Coronary artery (tissue), 2 donors: ENCODE measurements around the gene RPL19.

Experiments
- DNase-seq: peaks from one replicate; pipeline ENCODE4 v3.0.0-alpha.2; 2017; ENCODE audit warnings: low spot score
- H3K27ac ChIP-seq, 2 donors: fragments of 200-600 bp; sonication (generic); one replicate each; pipeline ENCODE4 v1.5.1; 2016 to 2019
- H3K4me3 ChIP-seq: fragments of 200-600 bp; sonication (generic); 2 replicates; pipeline ENCODE4 v1.5.1; 2016; ENCODE audit warnings: mild to moderate bottlenecking, moderate library complexity
- TF ChIP-seq, protein P1 (sequence below): fragments of 200-600 bp; sonication (generic); IDR thresholded peaks from one replicate; pipeline ENCODE4 v1.5.1; 2019; ENCODE audit warnings: antibody characterized with exemption

The RPL19 gene

DNA sequence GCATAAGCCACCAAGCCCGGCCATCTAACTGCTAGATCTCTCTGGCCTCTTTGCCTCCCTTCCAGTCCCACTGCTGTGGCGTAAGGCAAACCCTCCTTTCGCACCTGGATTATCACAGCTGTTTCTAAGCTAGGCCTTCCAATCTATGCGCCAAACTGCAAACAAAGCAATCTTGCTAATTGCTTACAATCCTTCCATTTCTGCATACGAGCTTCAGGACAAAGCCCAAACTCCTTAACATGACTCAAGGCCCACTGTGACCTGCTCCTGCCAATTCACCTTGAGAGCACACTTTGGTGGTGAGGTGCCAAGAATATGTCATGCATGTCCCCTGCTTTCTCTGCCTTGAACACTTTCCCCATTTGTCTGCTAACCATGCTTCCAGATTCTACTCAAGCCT lies 28.1 kb upstream of the RPL19 start:
- no peak overlapping the region for H3K27ac ChIP-seq
- H3K4me3 ChIP-seq: no peak overlapping the region
- DNase-seq: no peak
- TF ChIP-seq, protein P1, sequence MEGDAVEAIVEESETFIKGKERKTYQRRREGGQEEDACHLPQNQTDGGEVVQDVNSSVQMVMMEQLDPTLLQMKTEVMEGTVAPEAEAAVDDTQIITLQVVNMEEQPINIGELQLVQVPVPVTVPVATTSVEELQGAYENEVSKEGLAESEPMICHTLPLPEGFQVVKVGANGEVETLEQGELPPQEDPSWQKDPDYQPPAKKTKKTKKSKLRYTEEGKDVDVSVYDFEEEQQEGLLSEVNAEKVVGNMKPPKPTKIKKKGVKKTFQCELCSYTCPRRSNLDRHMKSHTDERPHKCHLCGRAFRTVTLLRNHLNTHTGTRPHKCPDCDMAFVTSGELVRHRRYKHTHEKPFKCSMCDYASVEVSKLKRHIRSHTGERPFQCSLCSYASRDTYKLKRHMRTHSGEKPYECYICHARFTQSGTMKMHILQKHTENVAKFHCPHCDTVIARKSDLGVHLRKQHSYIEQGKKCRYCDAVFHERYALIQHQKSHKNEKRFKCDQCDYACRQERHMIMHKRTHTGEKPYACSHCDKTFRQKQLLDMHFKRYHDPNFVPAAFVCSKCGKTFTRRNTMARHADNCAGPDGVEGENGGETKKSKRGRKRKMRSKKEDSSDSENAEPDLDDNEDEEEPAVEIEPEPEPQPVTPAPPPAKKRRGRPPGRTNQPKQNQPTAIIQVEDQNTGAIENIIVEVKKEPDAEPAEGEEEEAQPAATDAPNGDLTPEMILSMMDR: no peak

DNA sequence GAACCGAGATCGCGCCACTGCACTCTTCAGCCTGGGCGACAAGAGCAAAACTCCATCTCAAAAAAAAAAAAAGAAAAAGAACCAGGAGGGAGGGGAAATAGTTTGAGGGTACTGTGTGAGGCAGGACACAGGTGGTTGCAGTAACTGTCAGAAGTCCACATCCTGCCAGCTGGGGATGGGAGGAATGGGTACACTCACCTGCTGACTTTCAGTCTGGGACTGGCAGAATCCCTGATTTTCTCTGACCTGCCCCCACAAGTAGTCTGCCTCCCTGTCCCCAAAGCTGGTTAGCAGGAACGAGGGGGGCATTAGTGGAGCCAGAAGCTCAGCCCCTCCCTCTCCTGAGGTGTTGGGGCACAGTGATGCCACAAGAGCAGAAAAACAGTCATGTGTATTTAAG lies 27.0 kb upstream of the RPL19 start:
- Histone ChIP-seq H3K27ac (no peak overlapping the region), H3K4me3 (no peak overlapping the region)
- DNase-seq: no peak
- TF ChIP-seq, protein P1: no peak

DNA sequence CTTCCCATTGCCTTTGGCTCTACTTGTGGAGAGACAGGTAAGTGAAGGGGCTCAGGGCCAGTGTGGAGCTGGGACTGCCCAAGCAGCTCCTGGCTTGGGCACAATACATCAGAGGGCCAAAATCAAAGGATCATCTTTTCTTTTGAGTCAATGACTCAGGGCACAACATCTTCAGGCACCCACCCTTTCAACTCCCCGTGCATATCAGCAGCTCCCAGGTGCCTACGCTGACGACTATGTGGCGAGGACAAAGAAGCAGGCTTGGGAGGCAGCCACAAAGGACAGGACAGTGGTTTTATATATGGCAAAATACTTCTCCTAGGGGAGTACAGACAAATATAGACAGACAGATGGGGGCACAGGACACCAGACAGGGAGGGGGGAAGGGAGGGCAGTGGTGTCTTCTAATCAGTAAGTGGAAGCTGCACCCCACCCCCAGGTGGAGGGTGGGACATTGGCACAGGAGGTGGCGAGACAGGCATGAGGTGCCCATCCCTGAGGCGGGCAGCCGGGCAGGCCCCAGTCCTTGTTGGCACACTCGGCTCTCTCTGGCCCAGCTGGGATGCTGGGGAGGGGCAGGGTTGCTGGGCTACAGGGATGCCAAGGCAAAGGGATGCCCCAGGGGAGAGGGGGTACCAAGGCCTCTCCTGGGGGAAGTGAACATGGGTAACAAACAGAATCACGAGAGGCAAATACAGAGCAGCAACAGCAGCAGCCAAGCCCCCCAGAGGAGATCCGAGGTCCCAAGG lies 26.4 kb upstream of the RPL19 start:
- no peak overlapping the region for H3K27ac ChIP-seq
- TF ChIP-seq, protein P1: no peak
- no peak for DNase-seq
- no peak overlapping the region for H3K4me3 ChIP-seq

DNA sequence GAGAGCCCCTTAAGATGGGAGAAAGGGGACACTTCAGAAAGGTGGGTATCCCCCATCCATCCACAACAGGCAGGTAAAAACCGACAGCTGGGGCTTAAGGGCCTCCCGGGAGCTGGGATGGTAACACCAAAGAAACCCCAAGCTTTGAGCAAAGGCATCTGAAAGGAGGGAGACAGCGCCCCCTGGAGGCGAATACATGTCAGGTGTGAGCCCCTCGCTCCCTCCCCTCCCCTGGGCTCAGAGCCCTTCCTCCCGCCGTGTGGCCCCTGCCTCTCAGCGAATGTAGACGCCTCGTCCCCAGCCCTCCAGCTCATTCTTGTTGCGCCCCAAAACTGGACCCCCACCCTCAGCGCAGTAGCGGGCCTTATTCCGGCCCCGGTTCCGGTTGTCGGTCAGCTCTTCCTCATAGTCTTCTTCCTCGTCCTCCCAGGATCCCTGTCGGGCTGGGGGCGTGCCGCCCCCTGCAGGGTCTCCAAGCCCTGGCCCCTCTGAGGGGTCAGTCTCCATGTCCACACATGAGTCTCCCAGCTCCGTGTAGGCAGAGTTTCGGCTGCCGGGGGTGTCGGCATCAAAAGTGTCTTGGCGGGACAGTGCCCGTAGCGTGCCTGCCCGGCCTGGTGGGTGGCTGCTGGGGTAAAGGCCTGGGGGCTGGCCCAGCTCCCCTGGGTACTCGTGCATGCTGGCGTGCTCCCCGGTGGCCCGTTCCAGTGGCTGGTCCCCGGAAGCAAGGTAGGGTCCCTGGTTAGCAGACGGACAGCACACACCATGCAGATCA lies 25.0 kb upstream of the RPL19 start:
- Histone ChIP-seq H3K27ac (no peak overlapping the region), H3K4me3 (no peak overlapping the region)
- TF ChIP-seq, protein P1: peak; percentile 72
- DNase-seq: no peak

DNA sequence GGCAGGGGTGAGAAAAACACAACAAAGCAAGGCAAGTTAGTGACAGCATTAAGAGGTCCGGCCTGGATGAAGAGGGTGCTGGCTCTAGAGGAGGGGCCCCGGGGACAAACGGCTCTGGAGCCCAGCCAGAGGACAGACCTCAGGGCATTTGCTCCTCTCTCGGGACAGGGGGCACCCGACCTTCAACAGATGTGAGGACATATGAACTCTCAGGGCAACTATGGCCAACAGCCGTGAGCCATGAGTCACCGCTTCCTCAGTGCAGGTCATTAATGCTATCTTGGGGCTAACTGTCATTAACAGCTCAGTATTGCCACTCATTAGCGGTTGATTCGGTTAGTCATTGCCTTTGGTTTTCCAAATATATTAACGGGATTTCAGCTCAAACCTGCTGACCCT lies 24.4 kb upstream of the RPL19 start:
- Histone ChIP-seq H3K4me3 (no peak overlapping the region), H3K27ac (no peak overlapping the region)
- TF ChIP-seq, protein P1: no peak

DNA sequence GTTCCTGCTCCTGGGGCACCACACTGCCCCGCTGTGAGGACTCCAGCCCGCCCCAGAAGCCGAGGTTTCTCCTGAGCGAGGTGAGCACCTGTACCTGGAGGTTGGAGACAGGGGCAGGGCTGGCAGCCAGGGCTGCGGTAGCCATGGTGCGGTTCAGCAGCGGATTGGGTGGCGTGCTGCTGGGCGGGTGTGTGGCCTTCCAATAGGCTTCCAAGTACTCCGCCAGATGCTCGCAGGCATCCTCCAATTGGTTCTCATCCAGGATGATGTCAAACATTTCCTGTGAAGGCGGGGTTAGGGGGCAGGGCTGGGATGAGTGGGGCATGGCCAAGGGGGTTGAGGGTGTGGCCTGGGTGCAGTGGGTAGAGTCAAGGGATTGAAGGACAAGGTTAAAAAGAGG lies 22.8 kb upstream of the RPL19 start:
- H3K27ac ChIP-seq: no peak overlapping the region
- H3K4me3 ChIP-seq: no peak overlapping the region
- TF ChIP-seq, protein P1: no peak
- no peak for DNase-seq

More for the DNA sequence above, 24.4 kb upstream of the RPL19 start:
- no peak for DNase-seq

DNA sequence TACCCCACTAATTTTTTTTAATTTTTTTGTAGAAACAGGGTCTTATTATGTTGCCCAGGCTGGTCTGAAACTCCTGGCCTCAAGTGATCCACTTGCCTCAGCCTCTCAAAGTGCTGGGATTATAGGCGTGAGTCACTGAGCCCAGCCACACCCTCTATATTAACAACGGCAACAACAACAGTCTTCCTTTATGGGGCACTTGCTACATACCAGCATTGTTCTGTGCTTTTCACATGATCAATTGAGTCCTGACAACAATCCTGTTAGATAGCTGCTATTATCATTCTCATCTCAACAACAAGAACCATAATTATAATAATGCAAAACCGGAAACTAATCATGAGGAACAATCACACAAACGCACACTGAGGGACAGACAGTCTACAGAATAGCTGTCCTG lies 21.5 kb upstream of the RPL19 start:
- no peak overlapping the region for H3K27ac ChIP-seq
- no peak for DNase-seq
- H3K4me3 ChIP-seq: no peak overlapping the region
- TF ChIP-seq, protein P1: no peak
